ENCODE measurements around the gene ATXN7L2. TPM values are rescaled to one million over a fixed set of nuclear protein-coding genes. Genes with fewer than 3 reads are reported as not detected.
A peak's percentile ranks its signal among the peaks of the same experiment; 100 is the strongest.

Gene ATXN7L2
- total and polyA plus RNA-seq, 4 donors, result 0.61 to 1.7 (median 1.3) TPM

- Histone ChIP-seq H3K9ac (ENCODE audit: low read depth in 1 of 2, low read length in 2 of 2) (no peak overlapping the region), H3K27me3 (ENCODE audit: control insufficient read depth in 4 of 4, insufficient read depth in 4 of 4, low read length in 3 of 4) (no peaks in the 10 kb centered on the region), H3K27ac (ENCODE audit: low read depth in 1 of 2, low read length in 2 of 2) (no peak overlapping the region), H3K4me1 (ENCODE audit: control insufficient read depth in 4 of 4, insufficient read depth in 4 of 4, low read length in 3 of 4) (peaks cover 0 to 12% (median 8%) of the 10 kb centered on the region in 4 donors), H3K9me3 (ENCODE audit: control insufficient read depth in 4 of 4, low read length in 3 of 4) (no peaks in the 10 kb centered on the region), H3K36me3 (ENCODE audit: control insufficient read depth in 4 of 4, insufficient read depth in 3 of 4, low read depth in 1 of 4, low read length in 3 of 4) (peaks cover 0 to 15% (median 9%) of the 10 kb centered on the region in 4 donors), H3K4me3 (ENCODE audit: low read depth in 1 of 3, low read length in 3 of 3) (no peak overlapping the region)
- no peak for DNase-seq (ENCODE audit: low spot score)
- TF ChIP-seq JUND (IDR thresholded peaks at IDR 0.05) (no peak), HNF4G (IDR thresholded peaks at IDR 0.05) (no peak), REST (IDR thresholded peaks at IDR 0.05) (no peak), RXRA (IDR thresholded peaks at IDR 0.05) (no peak), CTCF (IDR thresholded peaks at IDR 0.05; ENCODE audit: low read depth, low read length, missing input control) (peak; percentile 35), FOXA1 (IDR thresholded peaks at IDR 0.05) (no peak), YY1 (IDR thresholded peaks at IDR 0.05) (no peak), RAD21 (IDR thresholded peaks at IDR 0.05) (peak; percentile 22 to 68), FOXA2 (IDR thresholded peaks at IDR 0.05) (no peak), EGR1 (IDR thresholded peaks at IDR 0.05; ENCODE audit: low read depth in 2 of 2) (no peak), TAF1 (conservative IDR thresholded peaks at IDR 0.05) (no peak), HNF4A (conservative IDR thresholded peaks at IDR 0.05) (no peak), NR2F2 (IDR thresholded peaks at IDR 0.05) (no peak)
- WGBS, result 86% methylated on average over 12 of the region's 12 CpGs
Observed at GRCh38 chr1:109498161-109498801, 14.6 kb downstream of the ATXN7L2 start.

- Histone ChIP-seq H3K4me3 (ENCODE audit: low read depth in 1 of 3, low read length in 3 of 3) (no peak overlapping the region), H3K9ac (ENCODE audit: low read depth in 1 of 2, low read length in 2 of 2) (no peak overlapping the region), H3K36me3 (ENCODE audit: control insufficient read depth in 4 of 4, insufficient read depth in 3 of 4, low read depth in 1 of 4, low read length in 3 of 4) (peaks cover 0 to 15% (median 9%) of the 10 kb centered on the region in 4 donors), H3K27me3 (ENCODE audit: control insufficient read depth in 4 of 4, insufficient read depth in 4 of 4, low read length in 3 of 4) (no peaks in the 10 kb centered on the region), H3K9me3 (ENCODE audit: control insufficient read depth in 4 of 4, low read length in 3 of 4) (no peaks in the 10 kb centered on the region), H3K4me1 (ENCODE audit: control insufficient read depth in 4 of 4, insufficient read depth in 4 of 4, low read length in 3 of 4) (peaks cover 0 to 10% (median 7%) of the 10 kb centered on the region in 4 donors), H3K27ac (ENCODE audit: low read depth in 1 of 2, low read length in 2 of 2) (no peak overlapping the region)
- no peak for TF ChIP-seq EGR1 (IDR thresholded peaks at IDR 0.05; ENCODE audit: low read depth in 2 of 2)
- no peak for TF ChIP-seq SP1 (IDR thresholded peaks at IDR 0.05)
- TF ChIP-seq TAF1 (conservative IDR thresholded peaks at IDR 0.05), result no peak
- no peak for DNase-seq (ENCODE audit: low spot score)
- WGBS, result 93% methylated on average over 7 of the region's 7 CpGs
Observed at GRCh38 chr1:109499081-109499480, 15.4 kb downstream of the ATXN7L2 start.

Data from liver (tissue), 9 donors.